ENCODE data around the gene UBE2B.
"Not testable (repeated sequence)": the region's sequence is repeated elsewhere in the genome, so short reads cannot be mapped to it uniquely, and the experiment has no call there.

UBE2B gene

GRCh38 chr5:134403951-134404350, 32.6 kb downstream of the UBE2B start:
- no peak for ATAC-seq

- ATAC-seq = peak; percentile 46 to 57
Observed at GRCh38 chr5:134406390-134406789, 35.0 kb downstream of the UBE2B start.

- ATAC-seq = no peak
Observed at GRCh38 chr5:134409321-134409720, 38.0 kb downstream of the UBE2B start.

- no peak for ATAC-seq
Observed at GRCh38 chr5:134410822-134411221, 39.5 kb downstream of the UBE2B start.

- ATAC-seq = no peak
Observed at GRCh38 chr5:134411228-134411545, 39.8 kb downstream of the UBE2B start.

GRCh38 chr5:134411546-134412266, 40.3 kb downstream of the UBE2B start, which contains the start of gene CDKN2AIPNL:
Gene CDKN2AIPNL (minus strand): TSS chr5:134411881. CDS start chr5:134411854, 27 bp downstream.
- peak; percentile 100 for ATAC-seq

GRCh38 chr5:134413046-134413445, 41.7 kb downstream of the UBE2B start:
- no peak for ATAC-seq

- no peak for ATAC-seq
Observed at GRCh38 chr5:134417707-134418106, 46.3 kb downstream of the UBE2B start.

- ATAC-seq = no peak
Observed at GRCh38 chr5:134418958-134419357, 47.6 kb downstream of the UBE2B start.

- ATAC-seq = no peak
Observed at GRCh38 chr5:134420343-134420742, 49.0 kb downstream of the UBE2B start.

- ATAC-seq = not testable (repeated sequence)
Observed at GRCh38 chr5:134421038-134421437, 49.7 kb downstream of the UBE2B start.

- no peak for ATAC-seq
Observed at GRCh38 chr5:134422791-134423365, 51.5 kb downstream of the UBE2B start.

GRCh38 chr5:134423376-134423775, 52.0 kb downstream of the UBE2B start:
- no peak for ATAC-seq

- no peak for ATAC-seq
Observed at GRCh38 chr5:134426361-134426760, 55.0 kb downstream of the UBE2B start.

- no peak for ATAC-seq
Observed at GRCh38 chr5:134427540-134428041, 56.2 kb downstream of the UBE2B start.

GRCh38 chr5:134430001-134430569, 58.7 kb downstream of the UBE2B start:
- no peak for ATAC-seq

GRCh38 chr5:134432174-134432573, 60.8 kb downstream of the UBE2B start:
- peak in 1 of 2 donors; percentile 21 for ATAC-seq

GRCh38 chr5:134432677-134433359, 61.4 kb downstream of the UBE2B start:
- ATAC-seq = no peak

GRCh38 chr5:134435560-134435959, 64.2 kb downstream of the UBE2B start:
- peak; percentile 23 to 39 for ATAC-seq

- peak; percentile 77 to 82 for ATAC-seq
Observed at GRCh38 chr5:134436523-134437339, 65.4 kb downstream of the UBE2B start.

- no peak for ATAC-seq
Observed at GRCh38 chr5:134437340-134437846, 66.0 kb downstream of the UBE2B start.

- ATAC-seq = no peak
Observed at GRCh38 chr5:134437847-134438581, 66.6 kb downstream of the UBE2B start.
